SK-N-SH (cell line): ENCODE measurements around the gene NIF3L1.

Experiments used
- CTCF ChIP-seq: fragments of 200-600 bp; sonication (generic); IDR thresholded peaks from 2 replicates; pipeline ENCODE4 v1.6.1; 2017; ENCODE audit warnings: antibody characterized with exemption, mild to moderate bottlenecking, moderate library complexity
- RFX5 ChIP-seq: IDR thresholded peaks from 2 replicates; pipeline ENCODE4 v1.6.1; 2012; ENCODE audit warnings: mild to moderate bottlenecking, improper control_type of control experiment, low read length

DNA sequence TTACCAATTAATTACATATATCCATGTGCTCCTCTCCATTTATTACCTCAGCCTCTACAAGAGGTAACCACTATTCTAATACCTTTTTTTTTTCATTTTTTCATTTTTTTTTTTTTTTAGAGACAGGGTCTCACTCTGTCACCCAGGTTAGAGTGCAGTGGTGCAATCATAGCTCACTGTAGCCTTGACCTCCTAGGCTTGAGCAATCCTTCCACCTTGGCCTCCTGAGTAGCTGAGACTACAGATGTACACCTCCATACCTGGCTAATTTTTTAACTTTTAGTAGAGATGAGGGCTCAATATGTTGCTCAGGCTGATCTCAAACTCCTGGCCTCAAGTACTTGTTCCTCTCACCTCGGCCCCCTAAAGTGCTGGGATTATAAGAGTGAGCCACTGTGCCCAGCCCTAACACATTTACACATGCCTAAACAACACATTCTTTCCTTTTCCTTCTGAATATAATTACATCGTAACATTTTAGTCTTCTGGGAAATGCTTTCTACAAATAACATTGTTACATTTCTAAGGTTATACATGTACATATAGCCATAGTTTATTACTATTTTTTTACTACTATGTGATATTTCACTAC, 10.8 kb upstream of the NIF3L1 start:
- no peak for TF ChIP-seq CTCF
- TF ChIP-seq RFX5, result no peak
